Esophagus (tissue), 2 donors: ENCODE results near the gene CDH16. TPM values are rescaled to one million over a fixed set of nuclear protein-coding genes. Genes with fewer than 3 reads are reported as not detected.
A peak's percentile ranks its signal among the peaks of the same experiment; 100 is the strongest.
"Not testable (repeated sequence)": the region's sequence is repeated elsewhere in the genome, so short reads cannot be mapped to it uniquely, and the experiment has no call there.

ENCODE experiments used
- H3K27ac ChIP-seq, 2 donors: one replicate each; pipeline ENCODE4 v1.5.1; 2013; ENCODE audit warnings: low read depth in 2 of 2, mild to moderate bottlenecking in 2 of 2, inconsistent platforms in 1 of 2, low read length in 1 of 2, moderate library complexity in 1 of 2
- H3K27me3 ChIP-seq, 2 donors: one replicate each; pipeline ENCODE4 v1.6.1; 2013; ENCODE audit warnings: low read length in 2 of 2, control low read depth in 1 of 2, mild to moderate bottlenecking in 1 of 2; ENCODE audit not compliant: insufficient read depth in 2 of 2, control insufficient read depth in 1 of 2
- H3K36me3 ChIP-seq, 2 donors: one replicate each; pipeline ENCODE4 v1.6.1; 2013; ENCODE audit warnings: low read length in 1 of 2; ENCODE audit not compliant: control insufficient read depth in 2 of 2, insufficient read depth in 2 of 2
- H3K4me1 ChIP-seq, 2 donors: one replicate each; pipeline ENCODE4 v1.6.1; 2013; ENCODE audit warnings: low read length in 1 of 2; ENCODE audit not compliant: control insufficient read depth in 2 of 2, insufficient read depth in 2 of 2
- H3K4me3 ChIP-seq, 2 donors: one replicate each; pipeline ENCODE4 v1.5.1; 2013; ENCODE audit warnings: low read length in 2 of 2, mild to moderate bottlenecking in 2 of 2, low read depth in 1 of 2, moderate library complexity in 1 of 2
- H3K9me3 ChIP-seq, 2 donors: one replicate each; pipeline ENCODE4 v1.6.1; 2013; ENCODE audit warnings: mild to moderate bottlenecking in 2 of 2, low read depth in 1 of 2, low read length in 1 of 2, moderate library complexity in 1 of 2; ENCODE audit not compliant: control insufficient read depth in 2 of 2, insufficient read depth in 1 of 2
- WGBS, 2 donors: extraction: QIAGEN DNeasy Blood & Tissue Kit; methylation state at CpG; one replicate each; pipeline ENCODE4 v1.1.7; 2013; 5-methylcytosine and 5-hydroxymethylcytosine counted together
- polyA plus RNA-seq, 2 donors: library from polyadenylated mRNA; stranded (reverse); fragments of 200-250 nt; gene quantifications; one replicate each; pipeline ENCODE4 v1.2.3, GENCODE V29; 2013
- donor health status: healthy with polysubstance abuse.
- donor health status: Bipolar disorder and iron deficiency.

The CDH16 gene
- polyA plus RNA-seq, 2 donors: 6.1 to 6.5 TPM

DNA sequence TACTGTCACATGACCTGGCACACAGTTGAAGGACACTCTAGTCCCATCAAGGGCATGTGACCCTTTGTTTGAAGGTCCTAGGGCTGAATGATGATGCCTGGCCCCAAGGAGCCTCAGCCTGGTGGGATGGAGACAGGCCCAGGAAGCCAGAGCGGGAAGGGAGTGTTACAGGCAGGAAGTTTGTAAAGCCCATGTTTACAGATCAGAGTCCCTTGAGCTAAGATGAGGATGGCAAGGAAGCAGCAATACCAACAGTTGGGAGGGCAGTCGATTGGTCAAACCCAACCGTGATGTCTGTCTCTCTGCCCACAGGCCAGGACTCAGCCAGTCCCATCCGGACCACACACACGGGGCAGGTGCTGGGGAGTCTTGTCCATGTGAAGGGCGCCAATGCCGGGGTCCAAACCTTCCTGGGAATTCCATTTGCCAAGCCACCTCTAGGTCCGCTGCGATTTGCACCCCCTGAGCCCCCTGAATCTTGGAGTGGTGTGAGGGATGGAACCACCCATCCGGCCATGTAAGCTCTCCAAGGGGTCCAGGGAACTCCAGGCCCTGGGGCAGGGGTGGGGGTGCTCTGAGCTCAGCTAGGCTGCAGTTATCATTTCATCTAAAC, 19.1 kb upstream of the CDH16 start:
- peaks cover 7 to 11% of the 10 kb centered on the region in 2 donors for H3K4me1 ChIP-seq
- no peaks in the 10 kb centered on the region for H3K9me3 ChIP-seq
- WGBS, 2 donors: 92% methylated on average over 10 of the region's 10 CpGs
- no peak overlapping the region for H3K4me3 ChIP-seq
- H3K27me3 ChIP-seq: no peaks in the 10 kb centered on the region
- no peak overlapping the region for H3K27ac ChIP-seq
- H3K36me3 ChIP-seq: peaks cover 34 to 52% of the 10 kb centered on the region in 2 donors

GRCh38 chr16:66936889-66937554, 18.3 kb upstream of the CDH16 start:
- Histone ChIP-seq H3K36me3 (peaks cover 26 to 55% of the 10 kb centered on the region in 2 donors), H3K27ac (no peak overlapping the region), H3K27me3 (no peaks in the 10 kb centered on the region), H3K4me3 (peak overlapping the region in 1 of 2 donors; percentile 75), H3K9me3 (no peaks in the 10 kb centered on the region), H3K4me1 (peaks cover 7 to 15% of the 10 kb centered on the region in 2 donors)
- WGBS, 2 donors: 79% methylated on average over 4 of the region's 4 CpGs

- WGBS, 2 donors: 70 to 75% methylated on average over 6 of the region's 6 CpGs
- Histone ChIP-seq H3K4me1 (peaks cover 7 to 15% of the 10 kb centered on the region in 2 donors), H3K27me3 (no peaks in the 10 kb centered on the region), H3K27ac (peak overlapping the region in 1 of 2 donors; percentile 72), H3K9me3 (no peaks in the 10 kb centered on the region), H3K36me3 (peaks cover 21 to 51% of the 10 kb centered on the region in 2 donors), H3K4me3 (peak overlapping the region; percentile 75)
These were observed 17.8 kb upstream of the CDH16 start for GRCh38 chr16:66936462-66936861.

GRCh38 chr16:66935314-66936011, 16.8 kb upstream of the CDH16 start, which contains the start of gene CES2:
Gene CES2, plus strand, starts transcription at chr16:66935516. Its CDS starts 120 bp downstream, at chr16:66935636.
- WGBS, 2 donors: 20% methylated on average over 41 to 44 of the region's 44 CpGs
- Histone ChIP-seq H3K4me1 (peaks cover 7 to 15% of the 10 kb centered on the region in 2 donors), H3K36me3 (peaks cover 14 to 41% of the 10 kb centered on the region in 2 donors)

GRCh38 chr16:66934839-66935313, 16.2 kb upstream of the CDH16 start:
- 0 to 2% methylated on average over 18 to 21 of the region's 24 CpGs for WGBS, 2 donors
- Histone ChIP-seq H3K36me3 (peaks cover 9 to 35% of the 10 kb centered on the region in 2 donors), H3K4me3 (peak overlapping the region; percentile 75), H3K27ac (peak overlapping the region; percentile 96), H3K4me1 (peaks cover 7 to 15% of the 10 kb centered on the region in 2 donors)
- not testable (repeated sequence) for H3K9me3 ChIP-seq, H3K27me3 ChIP-seq

More at GRCh38 chr16:66935314-66936011, 16.8 kb upstream of the CDH16 start, which contains the start of gene CES2:
- no peaks in the 10 kb centered on the region for H3K27me3 ChIP-seq
- H3K4me3 ChIP-seq: peak within 1 kb of the TSS; percentile 75
- peak within 1 kb of the TSS; percentile 96 for H3K27ac ChIP-seq
- H3K9me3 ChIP-seq: no peaks in the 10 kb centered on the region

DNA sequence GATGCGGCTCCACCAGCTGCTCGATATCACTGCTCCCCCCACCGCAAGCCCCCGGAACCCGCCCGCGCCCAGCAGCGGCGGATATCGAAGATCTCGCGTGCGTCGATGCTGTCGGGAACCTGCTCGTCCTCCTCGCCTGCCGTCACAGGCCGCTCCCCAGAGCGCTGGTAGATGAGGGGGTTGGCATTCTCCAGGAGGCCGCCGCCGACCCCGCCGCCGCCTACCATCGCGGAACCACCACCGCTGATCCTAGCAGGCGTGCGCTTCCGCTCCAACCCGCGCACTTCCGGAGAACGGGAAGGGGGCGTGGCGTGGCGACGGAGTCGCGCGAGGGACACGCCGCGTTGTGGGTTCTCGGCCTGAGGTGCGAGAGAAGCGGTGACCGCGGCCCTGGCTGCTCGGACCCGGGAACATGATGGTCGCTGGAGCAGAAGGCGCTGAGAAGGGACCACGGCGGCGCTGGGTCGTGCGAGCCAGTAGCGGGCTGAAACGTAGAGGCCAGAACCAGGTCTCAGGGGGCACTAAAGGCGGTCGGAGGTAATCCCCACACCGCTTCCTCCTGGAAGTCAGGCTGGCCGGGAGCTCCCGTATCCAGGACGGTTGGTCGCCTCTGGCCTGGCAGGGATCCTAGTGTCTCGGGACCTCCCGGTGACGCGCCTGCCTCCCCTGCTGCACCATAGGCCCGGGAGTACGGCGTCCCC, 15.6 kb upstream of the CDH16 start, which contains the start of gene CIAO2B:
TSS of gene CIAO2B (minus strand) at position 265 of the 701 bp plus-strand sequence. CDS start at position 227, 38 bp downstream.
- Histone ChIP-seq H3K4me3 (peak within 1 kb of the TSS; percentile 75), H3K27me3 (no peaks in the 10 kb centered on the region), H3K9me3 (no peaks in the 10 kb centered on the region), H3K4me1 (peaks cover 7 to 15% of the 10 kb centered on the region in 2 donors), H3K36me3 (peaks cover 9 to 29% of the 10 kb centered on the region in 2 donors), H3K27ac (peak within 1 kb of the TSS; percentile 96)
- WGBS, 2 donors: 0% methylated on average over 73 to 76 of the region's 76 CpGs

DNA sequence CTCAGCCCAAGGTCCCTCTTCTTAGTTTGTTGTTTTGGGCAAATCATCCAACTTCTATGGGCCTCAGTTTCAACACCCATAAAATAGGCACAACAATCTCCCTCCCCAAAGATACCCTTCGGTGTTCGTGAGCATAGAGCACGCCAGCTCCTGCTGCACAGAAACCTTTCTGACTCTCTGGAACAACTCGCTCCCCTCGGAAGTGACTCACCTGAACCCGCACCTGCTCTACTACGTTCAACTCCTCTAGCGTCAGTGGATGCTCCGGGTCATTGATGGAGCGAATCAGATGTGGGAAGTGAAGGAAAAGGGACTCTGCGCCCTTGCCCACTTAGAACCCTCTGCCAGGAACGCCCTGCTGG, 15.1 kb upstream of the CDH16 start:
- Histone ChIP-seq H3K36me3 (peaks cover 9 to 24% of the 10 kb centered on the region in 2 donors), H3K4me1 (peaks cover 7 to 15% of the 10 kb centered on the region in 2 donors), H3K27me3 (no peaks in the 10 kb centered on the region), H3K4me3 (peak overlapping the region; percentile 75), H3K9me3 (no peaks in the 10 kb centered on the region), H3K27ac (peak overlapping the region; percentile 96)
- WGBS, 2 donors: 0 to 2% methylated on average over 12 of the region's 12 CpGs

DNA sequence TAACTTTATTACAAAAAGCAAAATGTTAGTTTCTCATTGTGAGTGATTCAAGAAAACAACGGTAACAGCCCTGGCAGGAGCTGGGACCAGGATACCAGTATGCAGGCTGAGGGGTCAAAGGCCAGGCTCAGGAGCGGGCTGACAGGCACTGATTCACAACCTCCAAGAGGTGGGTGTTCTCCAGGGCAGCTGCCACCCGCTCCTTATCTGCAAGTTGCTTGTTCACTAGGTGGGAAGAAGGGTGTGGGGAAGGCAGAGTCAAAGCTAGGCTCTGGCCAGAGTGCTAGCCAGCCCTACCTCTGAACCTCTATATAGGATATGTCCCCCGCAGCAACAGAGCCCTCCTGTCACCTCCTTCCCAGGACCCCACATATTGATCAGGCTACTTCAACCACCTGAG, 13.4 kb upstream of the CDH16 start:
- H3K27ac ChIP-seq: no peak overlapping the region
- H3K9me3 ChIP-seq: no peaks in the 10 kb centered on the region
- peaks cover 0 to 12% of the 10 kb centered on the region in 2 donors for H3K36me3 ChIP-seq
- WGBS, 2 donors: 84 to 90% methylated on average over 4 of the region's 4 CpGs
- peaks cover 11 to 13% of the 10 kb centered on the region in 2 donors for H3K4me1 ChIP-seq
- H3K27me3 ChIP-seq: no peaks in the 10 kb centered on the region
- H3K4me3 ChIP-seq: no peak overlapping the region

- 85 to 89% methylated on average over 2 of the region's 2 CpGs for WGBS, 2 donors
- Histone ChIP-seq H3K27me3 (no peaks in the 10 kb centered on the region), H3K4me3 (no peak overlapping the region), H3K36me3 (peaks cover 0 to 12% of the 10 kb centered on the region in 2 donors), H3K9me3 (no peaks in the 10 kb centered on the region), H3K27ac (no peak overlapping the region), H3K4me1 (peaks cover 12 to 14% of the 10 kb centered on the region in 2 donors)
These were observed 13.0 kb upstream of the CDH16 start for GRCh38 chr16:66931665-66932064.
